H9 (cell line): ENCODE measurements around the gene NPLOC4. TPM values are rescaled to one million over a fixed set of nuclear protein-coding genes. Genes with fewer than 3 reads are reported as not detected.

Source experiments
- DNase-seq: peaks from one replicate; pipeline ENCODE4 v3.0.0-alpha.2; 2017
- H2AFZ ChIP-seq: one replicate; pipeline ENCODE4 v1.6.1; 2013; ENCODE audit warnings: mild to moderate bottlenecking, low read length, control low read depth, moderate library complexity
- H2AK5ac ChIP-seq: 2 replicates; pipeline ENCODE4 v1.6.1; 2013; ENCODE audit warnings: low read length, control low read depth, mixed read lengths; ENCODE audit not compliant: insufficient read length
- H2BK120ac ChIP-seq: one replicate; pipeline ENCODE4 v1.6.1; 2013; ENCODE audit warnings: low read depth, mild to moderate bottlenecking, low read length, control low read depth, inconsistent platforms; ENCODE audit not compliant: poor library complexity, severe bottlenecking
- H2BK12ac ChIP-seq: 2 replicates; pipeline ENCODE4 v1.6.1; 2013; ENCODE audit warnings: low read length, control low read depth, mixed read lengths, low read depth; ENCODE audit not compliant: insufficient read length
- H2BK15ac ChIP-seq: 2 replicates; pipeline ENCODE4 v1.6.1; 2013; ENCODE audit warnings: low read depth, low read length, control low read depth
- H2BK20ac ChIP-seq: one replicate; pipeline ENCODE4 v1.6.1; 2013; ENCODE audit warnings: low read depth, mild to moderate bottlenecking, low read length, control low read depth, inconsistent platforms; ENCODE audit not compliant: poor library complexity, severe bottlenecking
- H2BK5ac ChIP-seq: 2 replicates; pipeline ENCODE4 v1.6.1; 2013; ENCODE audit warnings: low read length, control low read depth, mixed read lengths; ENCODE audit not compliant: insufficient read length
- H3K14ac ChIP-seq: 2 replicates; pipeline ENCODE4 v1.6.1; 2013; ENCODE audit warnings: low read length, control low read depth; ENCODE audit not compliant: insufficient read depth
- H3K18ac ChIP-seq: 2 replicates; pipeline ENCODE4 v1.6.1; 2013; ENCODE audit warnings: low read depth, mild to moderate bottlenecking, mixed read lengths, low read length, control low read depth; ENCODE audit not compliant: insufficient read length
- H3K23ac ChIP-seq: 2 replicates; pipeline ENCODE4 v1.6.1; 2013; ENCODE audit warnings: low read length, control low read depth, mixed read lengths, low read depth; ENCODE audit not compliant: insufficient read length
- H3K23me2 ChIP-seq: 2 replicates; pipeline ENCODE4 v1.6.1; 2013; ENCODE audit warnings: low read depth, mild to moderate bottlenecking, mixed read lengths, low read length, control low read depth; ENCODE audit not compliant: insufficient read length, poor library complexity, severe bottlenecking
- H3K27ac ChIP-seq: 2 replicates; pipeline ENCODE4 v1.5.1; 2013; ENCODE audit warnings: low read length, control low read depth, mixed read lengths, low read depth; ENCODE audit not compliant: insufficient read length
- H3K27me3 ChIP-seq: 2 replicates; pipeline ENCODE4 v1.6.1; 2013; ENCODE audit warnings: low read length, control low read depth, inconsistent platforms; ENCODE audit not compliant: insufficient read depth
- H3K4ac ChIP-seq: 2 replicates; pipeline ENCODE4 v1.6.1; 2013; ENCODE audit warnings: low read depth, mild to moderate bottlenecking, control low read depth, inconsistent platforms, low read length, moderate library complexity
- H3K4me1 ChIP-seq: 2 replicates; pipeline ENCODE4 v1.6.1; 2013; ENCODE audit warnings: low read length, control low read depth, inconsistent platforms; ENCODE audit not compliant: insufficient read depth
- H3K4me2 ChIP-seq: 2 replicates; pipeline ENCODE4 v1.6.1; 2013; ENCODE audit warnings: low read length, control low read depth, mixed read lengths; ENCODE audit not compliant: insufficient read length, insufficient read depth
- H3K56ac ChIP-seq: 2 replicates; pipeline ENCODE4 v1.6.1; 2013; ENCODE audit warnings: low read depth, mild to moderate bottlenecking, mixed read lengths, low read length, control low read depth; ENCODE audit not compliant: insufficient read length
- H3K79me1 ChIP-seq: 2 replicates; pipeline ENCODE4 v1.6.1; 2013; ENCODE audit warnings: low read depth, mild to moderate bottlenecking, moderate library complexity, low read length, control low read depth, inconsistent platforms; ENCODE audit not compliant: insufficient read depth, poor library complexity, severe bottlenecking
- H3K79me2 ChIP-seq: 2 replicates; pipeline ENCODE4 v1.6.1; 2013; ENCODE audit warnings: low read length, control low read depth, inconsistent platforms; ENCODE audit not compliant: insufficient read depth
- H3K9ac ChIP-seq: 2 replicates; pipeline ENCODE4 v1.6.1; 2013; ENCODE audit warnings: low read length, control low read depth, mixed read lengths; ENCODE audit not compliant: insufficient read length; ENCODE audit errors: extremely low read depth
- H3K9me3 ChIP-seq: one replicate; pipeline ENCODE4 v1.6.1; 2013; ENCODE audit warnings: low read depth, low read length, inconsistent platforms; ENCODE audit not compliant: control insufficient read depth
- H3T11ph ChIP-seq: one replicate; pipeline ENCODE4 v1.6.1; 2013; ENCODE audit warnings: mild to moderate bottlenecking, low read length, control low read depth, inconsistent platforms
- H4K20me1 ChIP-seq: one replicate; pipeline ENCODE4 v1.6.1; 2013; ENCODE audit not compliant: control insufficient read depth, insufficient read length, insufficient read depth
- H4K5ac ChIP-seq: 2 replicates; pipeline ENCODE4 v1.6.1; 2013; ENCODE audit warnings: low read depth, mild to moderate bottlenecking, mixed read lengths, low read length, control low read depth; ENCODE audit not compliant: insufficient read length
- H4K8ac ChIP-seq: replicated peaks from 2 replicates; pipeline ENCODE4 v1.6.1; 2013; ENCODE audit warnings: low read length, control low read depth, mixed read lengths, low read depth; ENCODE audit not compliant: insufficient read length
- H4K91ac ChIP-seq: 2 replicates; pipeline ENCODE4 v1.6.1; 2013; ENCODE audit warnings: low read depth, mild to moderate bottlenecking, moderate library complexity, mixed read lengths, low read length, control low read depth; ENCODE audit not compliant: insufficient read length
- H3K27ac Mint-ChIP-seq, 3 experiments: 2 replicates in 2 of 3; 3 replicates in 1 of 3; pipeline ENCODE4 v1.8.0; 2020 to 2021; ENCODE audit warnings: mixed read lengths in 3 of 3, mild to moderate bottlenecking in 1 of 3, moderate library complexity in 1 of 3
- H3K27me3 Mint-ChIP-seq: 2 replicates; pipeline ENCODE4 v1.8.0; 2021; ENCODE audit warnings: low read depth, mild to moderate bottlenecking, moderate library complexity, mixed read lengths
- H3K36me3 Mint-ChIP-seq, 3 experiments: 2 replicates in 2 of 3; 3 replicates in 1 of 3; pipeline ENCODE4 v1.8.0; 2020 to 2021; ENCODE audit warnings: low read depth in 3 of 3, mixed read lengths in 3 of 3; ENCODE audit not compliant: insufficient read depth in 1 of 3
- H3K4me1 Mint-ChIP-seq, 2 experiments: 2 replicates each; pipeline ENCODE4 v1.8.0; 2020; ENCODE audit warnings: mixed read lengths in 2 of 2
- H3K4me3 Mint-ChIP-seq, 2 experiments: 2 replicates in 1 of 2; 3 replicates in 1 of 2; pipeline ENCODE4 v1.8.0; 2020 to 2021; ENCODE audit warnings: mild to moderate bottlenecking in 2 of 2, mixed read lengths in 2 of 2, moderate library complexity in 1 of 2
- H3K9me3 Mint-ChIP-seq, 2 experiments: 2 replicates in 1 of 2; 3 replicates in 1 of 2; pipeline ENCODE4 v1.8.0; 2020; ENCODE audit warnings: mild to moderate bottlenecking in 2 of 2, mixed read lengths in 2 of 2, moderate library complexity in 1 of 2
- CTCF ChIP-seq: fragments of 200-600 bp; sonication (generic); conservative IDR thresholded peaks from 3 replicates; pipeline ENCODE4 v1.8.0; 2021; ENCODE audit warnings: antibody characterized with exemption, mild to moderate bottlenecking
- WGBS: extraction: QIAGEN DNeasy Blood & Tissue Kit; methylation state at CpG from one replicate; pipeline ENCODE4 v1.1.7; 2013; ENCODE audit warnings: missing lambda C conversion rate, low lambda C conversion rate, mixed read lengths; ENCODE audit not compliant: insufficient read length; ENCODE audit errors: extremely low coverage; 5-methylcytosine and 5-hydroxymethylcytosine counted together
- total RNA-seq: library from RNA; stranded (reverse); gene quantifications from 2 replicates; pipeline ENCODE4 v1.2.1, GENCODE V29; 2021

NPLOC4 gene
- total RNA-seq, 1 experiment from 2014 or later: 103 TPM

- H3K27me3 Mint-ChIP-seq: peaks cover 3% of the 10 kb centered on the region
- H4K8ac ChIP-seq: no peak overlapping the region
- H3K27me3 ChIP-seq: no peaks in the 10 kb centered on the region
- H2BK12ac ChIP-seq: no peak overlapping the region
- H3K56ac ChIP-seq: no peak overlapping the region
- no peak overlapping the region for H3K23ac ChIP-seq
- H2AK5ac ChIP-seq: no peak overlapping the region
- H3K9ac ChIP-seq: no peak overlapping the region
- H3T11ph ChIP-seq: no peak overlapping the region
- no peak for TF ChIP-seq CTCF
- H3K4me2 ChIP-seq: no peak overlapping the region
- no peak overlapping the region for H2BK20ac ChIP-seq
- no peak overlapping the region for H2BK120ac ChIP-seq
- no peaks in the 10 kb centered on the region for H3K4me1 ChIP-seq
- no CpG with 5 or more reads among the region's 5 CpGs for WGBS
- H3K4me3 Mint-ChIP-seq: no peak overlapping the region
- H4K91ac ChIP-seq: no peak overlapping the region
- H3K23me2 ChIP-seq: no peaks in the 10 kb centered on the region
- H3K4ac ChIP-seq: no peak overlapping the region
- H2BK5ac ChIP-seq: no peak overlapping the region
- H3K9me3 Mint-ChIP-seq: no peaks in the 10 kb centered on the region
- no peaks in the 10 kb centered on the region for H3K9me3 ChIP-seq
- H3K36me3 Mint-ChIP-seq: peaks cover 35 to 85% (median 85%) of the 10 kb centered on the region in 3 experiments
- no peak overlapping the region for H2AFZ ChIP-seq
- DNase-seq: no peak
- no peak overlapping the region for H4K5ac ChIP-seq
- H3K27ac ChIP-seq: no peak overlapping the region
- no peaks in the 10 kb centered on the region for H3K79me2 ChIP-seq
- no peak overlapping the region for H3K18ac ChIP-seq
- H4K20me1 ChIP-seq: no peaks in the 10 kb centered on the region
- H3K79me1 ChIP-seq: no peaks in the 10 kb centered on the region
- H3K14ac ChIP-seq: no peak overlapping the region; the same call in 1 of the 2 replicates
- no peaks in the 10 kb centered on the region for H3K4me1 Mint-ChIP-seq
- H2BK15ac ChIP-seq: no peak overlapping the region
- peak overlapping the region in 1 of 3 experiments; percentile 57; a peak in 1 of 7 replicates for H3K27ac Mint-ChIP-seq
Measured at GRCh38 chr17:81582341-81582740, 54.6 kb downstream of the NPLOC4 start.
